Neural cell (in vitro differentiated cells): ENCODE measurements around the gene OR2S2.

Experiments
- CTCF ChIP-seq: fragments of 450-650 bp; IDR thresholded peaks from 2 replicates; pipeline ENCODE4 v1.5.1; 2014; ENCODE audit warnings: antibody characterized with exemption, mild to moderate bottlenecking, moderate library complexity; ENCODE audit not compliant: poor library complexity, severe bottlenecking
- EP300 ChIP-seq: fragments of 450-650 bp; conservative IDR thresholded peaks from 2 replicates; pipeline ENCODE4 v1.6.1; 2014; ENCODE audit warnings: antibody characterized with exemption, mild to moderate bottlenecking, moderate library complexity; ENCODE audit not compliant: poor library complexity, severe bottlenecking
- EZH2 ChIP-seq: fragments of 200-600, 300-800 bp; shearing (Covaris generic), sonication (generic); IDR thresholded peaks from 2 replicates; pipeline ENCODE4 v1.6.1; 2014; ENCODE audit warnings: antibody characterized with exemption, low read length, borderline replicate concordance, mild to moderate bottlenecking; ENCODE audit not compliant: insufficient read depth, poor library complexity, severe bottlenecking
- POLR2AphosphoS5 ChIP-seq: IDR thresholded peaks from 2 replicates; pipeline ENCODE4 v1.6.1; 2012
- RAD21 ChIP-seq: fragments of 450-650 bp; conservative IDR thresholded peaks from 2 replicates; pipeline ENCODE4 v1.6.1; 2014; ENCODE audit warnings: antibody characterized with exemption, mild to moderate bottlenecking, moderate library complexity
- REST ChIP-seq: IDR thresholded peaks from 2 replicates; pipeline ENCODE4 v1.6.1; 2012; ENCODE audit warnings: borderline replicate concordance
- TAF1 ChIP-seq: IDR thresholded peaks from 2 replicates; pipeline ENCODE4 v1.6.1; 2012; ENCODE audit warnings: low read depth

- TF ChIP-seq EP300 (no peak), CTCF (no peak), REST (no peak), RAD21 (no peak), TAF1 (no peak), EZH2 (no peak), POLR2AphosphoS5 (no peak)
These were observed 48.7 kb downstream of the OR2S2 start, which contains the start of gene SPAAR for GRCh38 chr9:35909274-35909673.
